Occipital lobe (tissue), 2 donors: Measurements from ENCODE around the gene RNF7. TPM values are rescaled to one million over a fixed set of nuclear protein-coding genes. Genes with fewer than 3 reads are reported as not detected.
"Not testable (repeated sequence)": the region's sequence is repeated elsewhere in the genome, so short reads cannot be mapped to it uniquely, and the experiment has no call there.

Source experiments
- DNase-seq: peaks from one replicate; lab custom pipeline; 2025; lab: John Stamatoyannopoulos, UW
- total RNA-seq: library from RNA; depleted of rRNA; stranded (reverse); fragments of >200 nt; gene quantifications from one replicate; pipeline ENCODE4 v1.2.3, GENCODE V29; 2014

Gene RNF7
- total RNA-seq, 1 donor from 2014 or later = 31.0 TPM

DNA sequence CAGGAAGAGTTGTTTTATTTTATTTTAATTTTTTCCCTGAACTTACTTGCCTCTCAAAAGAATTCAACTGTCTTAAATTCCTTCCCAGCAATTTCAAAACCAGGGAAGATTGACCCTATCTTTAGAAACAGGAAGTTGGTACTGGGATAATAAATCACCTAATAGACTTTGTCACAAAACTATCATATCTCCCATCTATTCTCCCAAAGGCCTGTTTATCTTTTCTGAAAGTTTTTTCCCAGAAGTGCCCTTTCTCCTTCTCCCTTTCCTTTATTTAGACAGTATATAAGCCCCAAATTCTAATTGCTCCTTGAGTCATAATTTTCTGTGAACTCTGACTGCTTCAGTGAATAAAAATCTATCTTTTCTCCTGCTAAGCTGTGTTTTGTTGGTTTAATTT, 2.9 kb upstream of the RNF7 start:
- DNase-seq = no peak

DNA sequence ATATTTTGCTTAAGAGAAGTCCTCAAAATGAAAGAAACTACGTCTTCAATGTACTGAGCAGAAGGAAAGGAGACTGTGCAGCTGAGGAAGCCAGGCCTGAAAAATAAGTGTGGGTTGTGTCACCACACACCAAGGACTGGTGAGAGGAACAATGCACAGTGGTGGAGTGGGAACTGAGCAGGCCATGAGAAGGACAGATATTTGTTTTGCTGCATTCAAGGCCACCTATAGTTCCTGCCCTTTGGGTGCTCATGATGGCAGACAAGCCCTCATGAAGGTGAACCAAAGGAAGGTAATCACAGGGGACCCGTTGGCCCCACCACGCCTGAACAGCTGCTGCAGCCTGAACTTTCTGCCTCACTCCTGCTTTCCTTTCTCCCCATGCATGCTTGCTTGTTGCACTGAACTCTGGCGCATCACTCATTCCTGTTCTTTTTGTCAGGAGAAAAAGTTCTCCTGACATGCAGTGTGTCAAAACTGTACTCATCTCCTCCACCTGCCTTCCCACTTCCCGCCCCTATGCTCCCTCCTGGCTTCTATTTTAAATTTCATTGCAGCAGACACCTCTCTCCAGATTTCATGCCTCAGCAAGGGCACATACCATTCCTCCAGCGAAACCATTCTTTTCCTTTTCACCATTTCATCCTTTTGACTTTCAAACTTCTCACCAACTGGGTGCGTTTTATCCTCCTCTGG, 2.2 kb upstream of the RNF7 start:
- no peak for DNase-seq

DNA sequence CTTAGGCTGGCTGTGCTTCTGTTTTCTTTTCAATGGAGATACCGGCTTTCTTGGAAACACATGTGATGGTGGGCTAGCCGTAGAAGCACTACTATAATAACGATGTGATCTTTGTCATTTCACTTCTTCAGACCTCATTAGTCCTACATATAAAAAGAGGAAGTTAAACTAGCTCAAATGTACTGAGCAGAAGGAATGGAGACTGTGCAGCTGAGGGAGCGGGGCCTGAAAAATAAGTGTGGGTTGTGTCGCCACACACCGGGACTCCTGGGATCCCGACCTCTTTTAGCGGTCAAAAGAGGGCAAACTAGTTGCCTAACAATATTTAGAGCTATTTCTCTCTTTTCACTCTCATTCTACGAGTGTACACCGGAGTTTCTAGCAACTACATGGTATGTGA, 1.0 kb upstream of the RNF7 start:
- DNase-seq = no peak

DNA sequence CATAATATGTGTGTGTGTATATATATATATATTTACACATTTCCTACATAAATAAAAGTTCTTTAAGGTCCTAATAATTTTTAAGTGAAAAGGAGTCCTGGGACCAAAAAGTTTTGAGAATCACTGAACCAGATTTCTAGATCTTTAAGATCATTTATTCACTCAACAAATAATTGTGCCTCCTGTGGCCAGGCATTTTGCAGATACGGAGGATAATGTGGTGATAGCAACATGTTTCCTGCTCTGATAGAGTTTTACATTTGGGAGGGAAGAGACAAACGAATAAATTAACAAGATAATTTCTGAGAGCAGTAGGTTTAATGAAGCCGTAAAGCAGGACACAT, 448 bp upstream of the RNF7 start:
- DNase-seq = no peak

DNA sequence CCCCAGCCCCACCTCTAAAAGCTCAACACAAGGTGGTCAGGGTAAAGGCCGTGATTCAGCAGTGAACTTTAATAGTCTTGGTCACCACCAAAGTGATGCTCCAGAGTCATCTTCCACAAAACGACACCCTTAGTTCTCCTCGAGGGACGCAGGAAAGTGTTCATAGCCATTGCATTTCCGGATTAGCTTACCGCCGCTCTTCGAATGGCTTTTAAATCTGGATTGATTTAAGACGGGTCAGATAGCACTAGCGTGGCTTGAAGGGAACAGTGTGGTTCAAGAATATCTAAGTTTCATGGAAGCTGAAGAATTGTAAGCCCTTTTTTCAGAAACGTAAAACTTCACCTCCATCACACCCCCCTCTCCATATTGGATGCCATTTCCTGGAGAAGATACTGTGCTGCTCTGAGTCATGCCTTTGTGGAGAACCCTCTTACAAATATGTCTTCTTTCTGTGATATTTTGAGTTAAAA, 829 bp downstream of the RNF7 start:
- DNase-seq = no peak

DNA sequence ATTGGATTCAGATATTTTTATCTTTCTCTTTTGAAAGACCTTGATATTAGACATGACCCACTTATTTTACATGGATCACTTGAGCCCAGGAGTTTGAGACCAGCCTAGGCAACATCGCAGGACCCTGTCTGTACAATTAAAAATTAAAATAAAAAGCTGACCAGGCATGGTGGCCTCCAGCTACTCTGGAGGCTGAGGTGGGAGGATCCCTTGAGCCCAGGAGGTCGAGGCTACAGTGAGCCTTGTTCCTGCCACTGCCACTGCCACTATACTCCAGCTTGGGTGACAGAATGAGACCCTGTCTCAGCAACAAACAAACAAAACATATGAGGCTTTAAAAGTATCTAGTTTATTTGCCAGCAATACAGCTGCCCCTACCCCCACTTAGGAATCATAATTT, 1.6 kb downstream of the RNF7 start:
- no peak for DNase-seq

DNA sequence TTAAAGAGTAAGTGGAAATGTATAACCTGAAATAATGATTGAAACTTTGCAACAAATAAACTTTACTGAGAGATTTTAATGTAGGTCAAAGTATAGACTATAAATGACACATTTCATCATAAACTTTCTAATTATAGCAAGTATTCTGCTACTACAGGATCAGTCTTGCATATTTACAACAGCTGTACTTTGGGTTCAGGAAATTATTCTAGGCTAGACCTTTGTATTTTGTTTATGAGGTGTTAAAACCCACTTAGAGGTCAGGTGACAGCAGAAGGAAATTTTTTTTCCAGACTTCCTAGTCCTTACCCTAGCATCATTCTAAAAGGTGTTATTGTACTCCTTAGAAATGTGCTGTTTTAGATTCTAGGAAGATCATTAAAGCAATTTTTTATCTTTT, 2.3 kb downstream of the RNF7 start:
- DNase-seq = no peak

DNA sequence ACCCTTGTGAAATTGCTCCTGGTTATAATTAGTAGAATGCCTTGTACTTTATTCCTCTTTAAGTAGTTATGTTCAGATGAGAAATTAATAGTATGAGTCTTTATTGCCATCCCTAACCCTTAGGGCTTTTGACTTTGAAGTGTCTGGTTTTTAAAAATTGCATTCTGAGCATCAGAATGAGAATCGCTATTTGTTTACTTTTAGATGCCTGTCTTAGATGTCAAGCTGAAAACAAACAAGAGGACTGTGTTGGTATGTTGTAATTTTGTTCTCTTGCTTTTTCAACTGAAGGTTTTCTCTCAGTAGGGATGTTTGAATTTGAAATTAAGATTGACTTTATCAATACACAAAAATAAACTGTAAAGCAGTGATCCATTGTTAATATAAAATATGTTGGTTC, 5.2 kb downstream of the RNF7 start:
- no peak for DNase-seq

DNA sequence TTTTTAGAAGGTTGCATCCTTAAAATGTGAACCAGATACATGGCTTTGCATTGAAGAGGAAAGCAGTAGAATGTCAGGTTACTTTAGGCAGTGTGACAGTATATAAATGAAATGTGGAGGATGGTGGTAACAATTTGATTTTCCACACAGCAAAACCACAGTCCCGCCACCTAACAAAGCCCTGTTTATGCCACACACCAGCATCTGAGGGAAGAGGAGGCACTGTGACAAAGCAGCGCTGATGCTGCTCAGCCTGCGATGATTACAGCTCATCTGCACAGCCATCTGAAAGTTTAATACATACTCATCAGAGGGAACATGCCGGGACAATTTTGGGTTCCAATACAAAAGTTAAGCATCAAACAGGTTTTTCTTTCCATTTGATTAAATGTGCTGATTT, 8.9 kb downstream of the RNF7 start:
- DNase-seq = no peak

DNA sequence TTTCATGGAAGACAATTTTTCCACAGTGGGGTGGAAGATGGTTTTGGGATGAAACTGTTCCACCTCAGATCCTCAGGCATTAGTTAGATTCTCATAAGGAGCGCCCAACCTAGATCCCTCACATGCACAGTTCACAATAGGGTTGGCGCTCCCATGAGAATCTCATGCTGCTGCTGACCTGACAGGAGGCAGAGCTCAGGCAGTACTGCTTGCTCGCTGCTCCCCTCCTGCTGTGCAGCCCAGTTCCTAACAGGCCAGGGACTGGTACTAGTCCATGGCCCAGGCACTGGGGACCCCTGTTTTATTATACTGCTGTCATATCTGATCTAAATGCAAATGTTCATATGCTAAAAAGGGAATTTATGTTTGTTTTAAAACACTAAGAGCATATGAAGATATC, 15.3 kb downstream of the RNF7 start:
- DNase-seq = no peak

DNA sequence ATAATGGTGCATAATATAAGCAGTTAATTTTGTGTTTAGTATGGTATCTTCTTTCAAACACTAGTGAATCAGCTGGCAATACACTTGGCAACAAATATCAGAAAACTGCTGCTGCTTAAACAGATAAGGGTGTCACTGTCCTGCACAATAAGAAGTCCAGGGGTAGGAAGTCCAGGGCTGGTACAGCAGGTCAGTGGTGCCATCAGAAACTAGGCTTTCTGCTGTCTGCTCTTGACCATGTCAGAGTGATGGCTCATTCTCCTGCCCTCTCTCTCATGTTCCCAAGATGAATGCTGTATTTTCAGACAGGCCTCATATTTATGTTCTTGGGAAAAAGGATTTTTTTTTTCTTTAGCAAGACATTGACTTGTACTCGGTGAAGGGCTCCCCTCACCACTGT, 15.9 kb downstream of the RNF7 start:
- DNase-seq = no peak

DNA sequence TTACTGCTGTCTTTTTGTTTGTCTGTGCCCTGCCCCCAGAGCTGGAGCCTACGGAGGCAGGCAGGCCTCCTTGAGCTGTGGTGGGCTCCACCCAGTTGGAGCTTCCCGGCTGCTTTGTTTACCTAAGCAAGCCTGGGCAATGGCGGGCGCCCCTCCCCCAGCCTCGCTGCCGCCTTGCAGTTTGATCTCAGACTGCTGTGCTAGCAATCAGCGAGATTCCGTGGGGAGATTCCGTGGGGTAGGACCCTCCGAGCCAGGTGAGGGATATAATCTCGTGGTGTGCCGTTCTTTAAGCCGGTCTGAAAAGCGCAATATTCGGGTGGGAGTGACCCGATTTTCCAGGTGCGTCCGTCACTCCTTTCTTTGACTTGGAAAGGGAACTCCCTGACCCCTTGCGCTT, 24.5 kb downstream of the RNF7 start:
- not testable (repeated sequence) for DNase-seq

DNA sequence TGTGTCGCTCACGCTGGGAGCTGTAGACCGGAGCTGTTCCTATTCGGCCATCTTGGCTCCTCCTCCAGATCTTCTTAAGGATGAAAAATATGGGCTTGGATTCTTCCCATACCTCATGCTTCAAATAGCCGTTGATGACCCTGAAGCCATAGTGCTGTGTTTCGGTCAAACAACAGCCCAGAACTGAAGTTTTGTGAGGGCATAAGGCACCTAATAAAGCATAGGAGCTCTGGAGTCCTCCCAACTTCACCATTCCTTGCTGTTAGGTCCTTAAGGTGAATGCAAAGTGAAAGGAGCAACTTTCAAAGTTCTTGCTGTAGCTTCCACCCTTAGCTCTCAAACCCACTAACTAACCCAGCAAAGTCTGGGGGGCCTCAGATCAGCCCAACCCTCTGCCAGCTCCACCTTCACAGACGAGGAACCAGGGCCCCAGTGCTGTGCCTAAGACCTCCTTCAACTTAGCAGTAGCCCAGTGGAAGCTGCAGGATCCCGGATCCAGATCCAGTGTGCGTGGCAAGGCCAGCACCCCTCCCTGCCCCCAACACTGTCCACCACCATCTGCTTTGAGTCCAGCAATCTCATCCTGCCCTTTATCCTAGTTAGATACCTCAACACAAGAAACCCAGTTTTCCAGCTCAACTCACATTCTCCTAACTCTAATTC, 25.1 kb downstream of the RNF7 start, which contains the start of gene GRK7:
Gene GRK7 (plus strand): TSS at position 321 of the 663 bp plus-strand sequence. CDS start 14,877 bp downstream, outside the sequence.
- DNase-seq = no peak

DNA sequence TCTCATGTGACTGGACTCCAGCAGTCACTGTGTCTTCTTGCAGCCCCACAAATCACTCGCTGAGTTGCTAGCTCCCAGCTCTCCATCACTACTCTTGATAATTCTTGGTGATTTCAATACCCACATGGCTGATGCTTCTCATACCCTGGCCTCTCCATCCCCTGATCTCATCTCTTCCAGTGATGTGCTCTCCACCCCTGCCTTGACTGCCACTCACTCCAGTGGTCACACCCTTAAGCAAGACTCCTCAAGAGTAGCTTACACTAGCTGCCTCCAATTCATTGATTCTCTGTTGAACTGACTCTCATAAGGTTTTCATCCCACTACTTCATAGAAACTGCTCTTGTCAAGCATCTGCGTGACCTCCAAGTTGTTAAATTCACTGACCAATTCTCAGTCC, 25.9 kb downstream of the RNF7 start:
- no peak for DNase-seq

DNA sequence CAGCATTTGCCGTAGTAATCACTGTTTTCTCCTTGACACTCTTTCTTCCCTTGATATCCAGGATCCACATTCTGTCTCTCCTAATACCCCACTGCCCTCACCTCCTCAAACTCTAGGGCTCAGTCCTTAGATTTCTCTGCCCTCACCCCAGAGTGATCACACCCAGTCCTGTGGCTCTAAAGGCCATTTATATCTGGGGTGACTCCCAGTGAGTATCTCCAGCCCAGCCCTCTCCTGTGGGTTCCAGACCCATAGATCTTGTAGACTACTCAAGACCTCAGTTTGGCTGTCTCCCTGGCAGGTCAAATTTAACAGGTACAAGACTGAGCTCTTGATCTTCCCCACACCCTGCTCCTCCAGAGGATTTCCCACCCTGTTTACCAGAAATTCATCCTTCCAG, 26.4 kb downstream of the RNF7 start:
- no peak for DNase-seq

DNA sequence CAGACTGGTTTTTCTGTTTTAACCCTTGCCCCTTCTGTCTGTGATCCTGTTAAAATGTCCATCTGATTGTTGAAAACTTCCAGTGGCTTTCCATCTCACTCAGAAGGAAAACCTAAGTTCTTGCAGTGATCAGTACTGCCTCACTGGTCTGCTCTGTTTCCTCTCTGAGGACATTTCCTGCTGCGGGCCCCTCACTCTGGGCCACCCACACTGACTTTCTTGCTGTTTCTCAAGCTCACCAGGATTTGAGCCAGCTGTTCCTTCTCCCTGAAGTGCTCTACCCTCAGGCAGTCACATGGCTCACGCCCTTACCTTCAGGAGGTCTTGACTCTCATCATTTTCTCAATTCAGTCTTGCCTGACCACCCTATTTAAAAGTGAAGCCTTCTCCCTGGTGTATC, 26.9 kb downstream of the RNF7 start:
- no peak for DNase-seq

DNA sequence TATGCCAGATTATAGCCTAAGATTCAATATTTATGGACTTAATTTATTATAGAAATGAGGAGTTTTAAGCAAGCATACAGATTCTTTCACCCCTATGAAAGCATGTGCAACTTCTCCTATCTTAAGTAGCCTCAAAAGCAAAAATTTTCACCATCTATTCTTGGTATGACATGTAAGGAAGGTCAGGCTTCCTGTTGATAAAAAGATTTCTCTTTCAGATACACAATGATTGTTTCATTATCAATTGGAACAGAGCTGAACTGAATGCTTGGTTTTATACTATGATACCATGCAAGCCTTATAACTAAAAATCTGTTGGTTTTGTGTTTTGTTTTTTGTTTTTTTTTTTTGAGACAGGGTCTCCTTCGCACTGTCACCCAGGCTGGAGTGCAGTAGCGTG, 29.0 kb downstream of the RNF7 start:
- DNase-seq = no peak

DNA sequence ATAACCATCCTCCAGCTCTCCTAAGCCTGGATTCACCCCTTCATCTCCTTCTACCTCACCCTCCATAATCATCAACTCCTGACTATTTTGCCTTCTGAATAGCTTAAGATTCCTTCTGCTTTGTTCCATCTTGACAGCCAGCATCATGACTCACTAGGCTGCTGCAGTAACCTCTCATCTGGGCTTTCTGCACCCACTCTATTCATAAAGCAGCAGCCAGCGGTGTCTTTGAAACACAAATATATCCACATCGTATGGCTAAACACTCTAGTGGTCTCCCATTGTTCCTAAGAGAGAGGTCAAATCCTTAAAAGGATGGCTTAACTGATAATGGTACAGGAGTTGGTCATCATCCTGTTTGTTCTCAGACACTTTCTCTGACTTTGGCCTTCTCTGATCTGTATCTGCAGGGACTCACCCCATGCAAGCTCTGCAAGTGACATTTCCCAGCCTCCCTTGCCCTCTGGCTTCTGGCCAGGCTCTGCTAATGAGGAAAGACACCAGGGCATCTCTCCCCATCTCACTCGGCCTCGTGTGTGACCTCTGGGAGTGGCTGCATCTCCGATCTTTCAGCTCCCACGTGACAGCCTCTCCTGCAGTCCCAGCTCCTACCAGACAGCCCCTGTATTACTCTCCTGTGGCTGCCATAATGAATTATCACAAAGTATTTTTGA, 31.3 kb downstream of the RNF7 start:
- DNase-seq = no peak

DNA sequence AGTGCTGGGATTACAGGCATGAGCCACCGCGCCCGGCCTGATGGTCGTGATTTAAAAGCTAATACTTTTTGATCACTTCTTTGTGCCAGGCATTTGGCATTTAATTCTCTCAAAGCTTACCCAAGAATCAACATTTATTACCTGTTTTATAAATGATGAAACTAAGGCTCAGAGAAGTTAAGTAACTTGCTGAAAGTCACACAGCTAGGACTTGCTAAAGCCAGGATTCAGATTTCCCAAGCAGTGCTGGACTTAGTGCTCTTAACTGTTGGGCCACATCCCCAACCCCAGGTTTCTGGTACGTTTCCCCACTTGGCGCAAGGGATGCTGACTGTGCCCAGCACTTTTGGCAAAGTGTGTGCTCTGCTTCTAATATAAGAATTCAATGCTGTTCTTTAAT, 35.6 kb downstream of the RNF7 start:
- no peak for DNase-seq

DNA sequence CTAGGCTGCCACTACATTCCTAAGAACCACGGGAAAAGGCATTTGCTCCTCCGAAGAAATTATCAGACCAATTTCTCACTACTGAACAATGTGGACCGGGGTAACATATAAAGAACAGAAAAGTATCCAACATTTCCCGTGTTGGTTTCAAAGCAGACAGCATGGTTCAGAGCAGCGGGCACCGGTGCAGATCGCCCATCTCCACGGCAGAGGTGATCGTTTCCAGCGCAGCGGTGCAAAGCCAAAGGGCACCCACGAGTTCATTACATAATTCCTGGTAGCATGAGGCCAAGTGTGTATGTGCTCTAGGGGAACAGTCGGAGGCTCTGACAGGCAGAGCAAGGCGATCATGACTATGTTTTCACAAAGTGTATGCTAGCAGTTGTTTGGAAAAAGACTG, 38.3 kb downstream of the RNF7 start:
- no peak for DNase-seq

DNA sequence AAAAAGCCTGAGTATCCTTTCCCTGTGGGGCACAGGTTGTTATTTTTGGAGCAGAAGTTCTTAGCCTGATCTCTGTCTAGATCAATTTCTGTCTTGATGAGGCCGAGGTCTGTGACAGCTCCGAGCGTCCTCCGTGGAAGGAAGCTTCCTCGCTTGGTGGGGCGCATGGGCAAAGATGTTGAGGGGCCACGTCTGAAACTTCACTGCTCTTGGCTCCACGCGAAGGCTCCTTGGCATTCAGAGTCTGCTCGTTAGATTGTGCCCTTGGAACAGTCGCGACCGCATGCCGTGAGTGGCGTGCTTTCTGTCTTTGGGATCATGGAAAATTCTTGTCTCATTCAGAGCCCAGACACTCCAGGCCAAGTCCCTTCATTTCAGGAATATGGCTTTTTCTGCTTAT, 38.8 kb downstream of the RNF7 start:
- no peak for DNase-seq

DNA sequence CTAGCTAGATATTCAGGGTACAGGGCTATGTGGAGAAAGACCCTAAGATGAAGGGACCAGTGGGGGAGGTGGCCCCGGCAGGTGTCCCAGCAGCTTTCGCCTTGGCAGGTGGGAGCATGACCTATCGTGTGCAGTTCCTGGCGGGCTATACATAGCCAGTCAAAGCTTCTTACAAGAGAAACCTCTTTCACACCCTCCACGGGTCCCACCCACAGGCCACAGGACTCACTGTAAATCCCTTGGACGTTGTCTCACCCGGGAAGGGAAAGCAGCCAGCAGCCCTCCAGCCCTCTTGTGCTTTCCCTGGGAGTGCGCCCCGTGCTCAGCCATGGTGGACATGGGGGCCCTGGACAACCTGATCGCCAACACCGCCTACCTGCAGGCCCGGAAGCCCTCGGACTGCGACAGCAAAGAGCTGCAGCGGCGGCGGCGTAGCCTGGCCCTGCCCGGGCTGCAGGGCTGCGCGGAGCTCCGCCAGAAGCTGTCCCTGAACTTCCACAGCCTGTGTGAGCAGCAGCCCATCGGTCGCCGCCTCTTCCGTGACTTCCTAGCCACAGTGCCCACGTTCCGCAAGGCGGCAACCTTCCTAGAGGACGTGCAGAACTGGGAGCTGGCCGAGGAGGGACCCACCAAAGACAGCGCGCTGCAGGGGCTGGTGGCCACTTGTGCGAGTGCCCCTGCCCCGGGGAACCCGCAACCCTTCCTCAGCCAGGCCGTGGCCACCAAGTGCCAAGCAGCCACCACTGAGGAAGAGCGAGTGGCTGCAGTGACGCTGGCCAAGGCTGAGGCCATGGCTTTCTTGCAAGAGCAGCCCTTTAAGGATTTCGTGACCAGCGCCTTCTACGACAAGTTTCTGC, 40.1 kb downstream of the RNF7 start:
- no peak for DNase-seq
